Fibroblast of mammary gland (primary cell): ENCODE measurements around the gene FAM171A2.
"Not testable (repeated sequence)": the region's sequence is repeated elsewhere in the genome, so short reads cannot be mapped to it uniquely, and the experiment has no call there.

ENCODE experiments used
- DNase-seq: peaks from one replicate; pipeline ENCODE4 v3.0.0-alpha.2; 2010; ENCODE audit warnings: low read depth
- H3K4me3 ChIP-seq: 2 replicates; pipeline ENCODE4 v1.5.1; 2011; ENCODE audit warnings: low read depth, mild to moderate bottlenecking, low read length, moderate library complexity; ENCODE audit not compliant: control insufficient read depth
- CTCF ChIP-seq: conservative IDR thresholded peaks from 2 replicates; pipeline ENCODE4 v1.5.1; 2011; ENCODE audit warnings: low read depth, low read length, inconsistent platforms; ENCODE audit not compliant: control insufficient read depth, insufficient read depth

Gene FAM171A2

GRCh38 chr17:44376124-44376523 is 12.5 kb upstream of the FAM171A2 start:
- H3K4me3 ChIP-seq: no peak overlapping the region
- peak; percentile 49 for TF ChIP-seq CTCF
- peak; percentile 24 for DNase-seq

GRCh38 chr17:44375196-44376017 is 11.8 kb upstream of the FAM171A2 start:
- DNase-seq: no peak
- no peak for TF ChIP-seq CTCF
- no peak overlapping the region for H3K4me3 ChIP-seq

GRCh38 chr17:44374306-44375195 is 10.9 kb upstream of the FAM171A2 start:
- H3K4me3 ChIP-seq: no peak overlapping the region
- DNase-seq: no peak
- no peak for TF ChIP-seq CTCF

GRCh38 chr17:44372036-44372435 is 8.4 kb upstream of the FAM171A2 start:
- no peak for DNase-seq
- no peak for TF ChIP-seq CTCF
- no peak overlapping the region for H3K4me3 ChIP-seq

- DNase-seq, H3K4me3 ChIP-seq: not testable (repeated sequence)
Measured at GRCh38 chr17:44369414-44370023, 5.9 kb upstream of the FAM171A2 start.

GRCh38 chr17:44368391-44369243 is 5.0 kb upstream of the FAM171A2 start:
- H3K4me3 ChIP-seq, DNase-seq: not testable (repeated sequence)

GRCh38 chr17:44367231-44367979 is 3.8 kb upstream of the FAM171A2 start:
- no peak overlapping the region for H3K4me3 ChIP-seq
- no peak for TF ChIP-seq CTCF
- no peak for DNase-seq

GRCh38 chr17:44365051-44365450 is 1.4 kb upstream of the FAM171A2 start:
- DNase-seq, H3K4me3 ChIP-seq: not testable (repeated sequence)
